HL-60/S4 (cell line): ENCODE data around the gene GPR65.

Experiments used
- in situ Hi-C: fragments of 300-500 bp; cut with MboI; formaldehyde crosslinking; loops from 2 replicates; pipeline ENCODE4 v1.14.3; 2022; ENCODE audit warnings: low sequenced_read_pairs

GPR65 gene, protein sequence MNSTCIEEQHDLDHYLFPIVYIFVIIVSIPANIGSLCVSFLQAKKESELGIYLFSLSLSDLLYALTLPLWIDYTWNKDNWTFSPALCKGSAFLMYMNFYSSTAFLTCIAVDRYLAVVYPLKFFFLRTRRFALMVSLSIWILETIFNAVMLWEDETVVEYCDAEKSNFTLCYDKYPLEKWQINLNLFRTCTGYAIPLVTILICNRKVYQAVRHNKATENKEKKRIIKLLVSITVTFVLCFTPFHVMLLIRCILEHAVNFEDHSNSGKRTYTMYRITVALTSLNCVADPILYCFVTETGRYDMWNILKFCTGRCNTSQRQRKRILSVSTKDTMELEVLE

DNA sequence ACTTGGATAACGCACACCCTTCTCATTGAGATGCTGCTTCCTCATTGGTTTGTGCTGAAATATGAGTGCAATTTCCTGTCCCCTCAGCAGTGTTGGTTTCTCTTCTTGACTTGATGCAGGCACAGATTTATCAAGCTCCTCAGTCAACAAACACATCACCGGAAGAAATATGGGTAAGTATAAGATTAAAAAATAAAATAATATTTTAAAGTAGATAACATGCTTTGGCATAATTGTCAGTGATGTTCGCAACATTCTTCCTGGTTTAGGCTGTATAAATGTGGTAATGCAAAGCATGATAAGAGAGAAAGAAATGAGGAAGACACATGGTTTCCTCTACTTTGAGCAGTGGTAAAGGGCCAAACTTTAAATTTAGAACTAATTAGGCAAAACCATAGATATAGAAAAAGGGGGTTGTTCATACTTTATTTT lies at the start of gene GPR65:
Gene GPR65 (plus strand): TSS at position 86 of the 432 bp plus-strand sequence. CDS start 5,713 bp downstream, outside the sequence.
- in situ Hi-C loops, result loop anchor here (25.0 kb wide), 1 partner anchor 157 kb away; no protein-coding TSS in a partner anchor

DNA sequence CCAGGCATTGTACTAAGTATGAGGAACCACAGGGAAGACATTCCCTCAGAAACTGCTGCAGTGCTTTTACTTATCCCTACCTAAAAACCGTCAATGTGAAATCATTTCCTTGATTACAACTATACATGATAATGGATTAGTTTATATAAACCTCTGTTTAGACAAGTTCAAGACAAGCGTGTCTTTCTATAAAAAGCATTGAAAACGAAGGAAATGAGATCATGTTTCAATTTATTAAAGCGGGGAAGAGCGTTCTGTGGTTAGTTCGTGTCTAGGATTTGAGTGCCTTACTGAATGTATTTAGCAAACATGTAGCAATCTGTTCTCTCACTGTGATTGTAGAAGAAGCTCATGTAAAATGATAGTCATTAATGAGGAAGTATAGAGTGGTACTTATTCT lies 49.4 kb upstream of the GPR65 start:
- in situ Hi-C loops, result no loop called here

DNA sequence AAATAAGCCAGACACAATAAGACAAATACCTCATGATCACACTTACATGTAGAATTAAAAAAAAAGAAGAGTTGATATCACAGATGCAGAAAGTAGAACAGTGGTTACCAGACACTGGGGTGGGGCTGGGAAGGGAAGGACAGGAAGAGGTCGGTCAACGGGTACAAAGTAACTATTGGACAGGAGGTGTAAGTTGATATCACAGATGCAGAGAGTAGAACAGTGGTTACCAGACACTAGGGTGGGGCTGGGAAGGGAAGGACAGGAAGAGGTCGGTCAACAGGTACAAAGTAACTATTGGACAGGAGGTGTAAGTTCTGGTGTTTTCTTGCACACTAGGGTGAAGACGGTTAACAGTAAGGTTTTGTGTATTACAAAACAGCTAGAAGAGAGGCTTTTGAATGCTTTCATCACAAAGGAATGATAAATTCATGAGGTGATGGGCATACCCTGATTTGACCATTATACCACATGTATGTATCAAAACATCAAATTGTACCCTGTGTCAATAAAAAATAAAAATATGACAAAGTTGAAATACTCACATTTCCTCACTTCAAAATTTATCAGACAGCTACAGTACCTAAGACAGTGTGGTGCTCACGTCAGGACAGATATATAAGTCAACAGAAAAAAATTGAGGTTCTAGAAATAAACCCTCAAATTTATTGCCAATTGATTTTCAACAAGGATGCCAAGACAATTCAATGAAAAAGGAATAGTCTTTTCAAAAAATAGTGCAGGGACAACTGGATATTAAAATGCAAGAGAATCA lies 44.7 kb upstream of the GPR65 start:
- in situ Hi-C loops, result no loop called here

DNA sequence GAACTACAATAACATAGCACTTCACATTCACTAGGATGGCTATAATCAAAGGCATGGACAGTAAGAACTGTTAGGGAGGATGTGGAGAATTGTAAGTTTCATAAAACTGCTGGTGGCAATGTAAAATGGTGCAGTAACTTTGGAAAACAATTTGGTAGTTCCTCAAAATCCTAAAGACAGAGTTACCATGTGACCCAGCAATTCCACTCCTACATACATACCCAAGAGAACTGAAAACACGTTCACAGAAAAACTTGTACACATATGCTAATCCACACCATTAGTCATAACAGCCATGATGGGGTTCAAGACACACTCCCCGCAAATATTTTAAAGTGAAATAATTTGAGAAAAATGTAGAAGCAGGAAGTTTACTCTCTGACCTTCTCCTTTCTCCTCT lies 43.7 kb upstream of the GPR65 start:
- in situ Hi-C loops, result no loop called here

DNA sequence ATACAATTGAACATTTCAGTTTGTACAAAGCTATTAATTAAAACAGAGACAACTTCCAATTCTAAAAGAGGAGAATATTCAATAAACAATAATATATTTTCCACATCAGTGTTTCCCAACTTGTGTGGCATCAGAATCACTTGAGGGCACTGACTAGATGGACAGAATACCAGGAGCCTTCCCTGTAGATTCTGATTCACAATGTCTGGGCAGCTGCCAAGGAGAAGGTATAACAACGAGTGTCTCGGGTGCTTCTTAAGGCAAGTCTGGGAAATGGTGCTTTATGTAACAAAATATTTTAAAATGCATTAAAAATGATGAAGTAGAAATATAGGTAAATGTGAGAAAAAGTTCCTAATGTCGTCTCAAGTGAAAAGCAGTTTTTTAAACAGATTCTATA lies 38.1 kb upstream of the GPR65 start:
- in situ Hi-C loops, result no loop called here

DNA sequence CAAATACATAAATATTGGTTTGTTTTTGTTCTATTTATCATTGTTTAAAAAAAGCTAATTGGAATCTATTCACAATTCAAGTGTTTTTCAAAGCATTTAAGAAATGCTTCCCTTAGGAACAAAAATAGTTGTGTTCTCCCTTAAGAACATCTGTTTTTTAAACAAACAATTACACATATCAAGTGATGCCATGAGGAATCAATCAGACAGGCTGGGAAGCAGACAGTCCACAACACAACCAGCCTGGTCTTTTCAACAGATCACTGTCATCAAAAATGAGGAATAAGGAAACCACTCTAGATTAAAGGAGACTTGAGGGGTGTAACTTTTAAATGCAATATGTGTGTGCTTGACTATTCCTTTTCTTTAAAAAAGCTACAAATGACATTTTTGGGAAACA lies 37.4 kb upstream of the GPR65 start:
- in situ Hi-C loops, result no loop called here

DNA sequence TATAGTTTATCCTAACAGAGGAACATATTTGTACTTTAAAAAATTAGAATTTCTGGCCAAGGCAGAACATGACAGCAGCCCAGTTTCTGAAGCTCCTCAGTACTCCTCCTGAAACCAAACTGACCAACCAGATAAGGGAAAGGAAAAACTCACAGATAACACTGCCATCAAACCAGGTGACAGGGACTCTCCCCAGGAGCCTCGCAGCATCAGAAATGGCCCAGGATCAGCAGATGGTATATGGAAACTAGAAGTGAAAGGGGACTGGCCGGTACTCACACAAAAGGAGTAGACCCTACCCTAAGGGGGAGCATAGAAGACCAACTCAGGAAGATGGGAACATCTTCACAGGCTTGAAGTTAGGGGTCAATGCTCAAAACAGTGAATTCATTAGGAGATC lies 33.9 kb upstream of the GPR65 start:
- in situ Hi-C loops, result no loop called here

DNA sequence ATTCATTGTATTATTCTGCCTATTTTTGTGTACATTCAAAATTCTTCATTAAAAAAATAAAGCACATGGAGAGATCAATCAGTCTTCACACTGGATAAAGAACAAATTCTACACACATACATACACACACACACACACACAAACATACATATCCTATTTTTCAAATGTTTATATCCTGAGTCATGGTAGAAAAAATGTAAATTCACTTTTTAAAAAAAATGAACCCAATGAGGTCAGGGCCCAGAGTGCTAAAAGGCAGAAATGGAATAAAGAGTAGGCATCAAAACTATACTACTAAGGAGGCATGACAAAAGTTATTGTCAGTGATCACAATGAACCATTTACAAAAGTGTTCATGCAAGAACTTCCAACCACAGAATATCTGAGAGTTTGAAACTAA lies 29.3 kb upstream of the GPR65 start:
- in situ Hi-C loops, result no loop called here

DNA sequence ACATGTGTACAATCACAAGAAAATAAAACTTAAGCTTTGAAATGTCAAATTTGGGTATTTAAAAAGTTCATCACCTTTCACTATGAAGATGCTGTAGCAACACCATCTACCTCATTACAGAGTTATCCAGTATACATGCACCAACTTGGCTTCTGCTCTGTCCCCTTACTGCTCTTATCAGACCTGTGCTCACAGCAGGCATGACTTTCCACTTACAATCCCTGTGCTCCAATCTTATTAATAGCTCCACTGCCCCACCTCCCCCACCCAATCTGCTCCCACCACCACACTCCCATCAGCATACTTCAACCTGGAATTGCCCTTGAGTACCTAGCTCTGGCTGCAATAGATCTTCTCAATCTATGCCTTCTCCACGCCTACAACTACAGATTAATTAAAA lies 25.2 kb upstream of the GPR65 start:
- in situ Hi-C loops, result no loop called here

DNA sequence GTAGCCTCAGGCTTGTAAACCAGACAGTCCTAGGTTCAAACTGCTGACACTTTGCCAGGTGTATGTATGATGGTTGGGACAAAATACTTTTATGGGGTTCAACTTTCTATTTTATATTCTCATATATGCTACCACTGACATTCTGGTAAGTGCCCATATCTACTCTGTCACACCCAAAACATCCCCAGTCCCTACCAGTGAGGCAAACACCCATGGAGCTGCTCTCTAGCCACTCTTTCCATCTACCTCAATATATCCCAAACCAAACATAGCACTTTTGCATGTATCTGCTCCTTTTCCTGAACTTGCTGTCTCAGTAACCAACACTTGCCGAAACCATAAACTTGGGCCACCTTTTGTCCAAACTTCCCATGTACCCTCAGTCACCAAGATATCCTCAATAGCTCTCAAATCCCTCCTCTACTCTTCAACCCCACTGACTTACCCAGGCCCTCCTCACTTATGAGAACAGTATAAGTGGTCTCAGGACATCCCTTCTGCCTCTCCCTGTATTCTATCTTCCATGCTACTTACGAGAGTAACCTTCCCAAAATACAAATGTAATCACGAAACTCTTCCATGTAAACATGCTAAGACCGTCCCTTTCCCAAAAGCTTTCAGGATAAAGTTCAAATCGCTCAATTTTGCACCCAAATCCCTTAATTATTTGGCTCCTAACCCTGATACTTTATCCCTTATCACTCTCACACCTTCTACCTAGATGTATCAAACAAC lies 15.5 kb upstream of the GPR65 start:
- in situ Hi-C loops, result no loop called here

DNA sequence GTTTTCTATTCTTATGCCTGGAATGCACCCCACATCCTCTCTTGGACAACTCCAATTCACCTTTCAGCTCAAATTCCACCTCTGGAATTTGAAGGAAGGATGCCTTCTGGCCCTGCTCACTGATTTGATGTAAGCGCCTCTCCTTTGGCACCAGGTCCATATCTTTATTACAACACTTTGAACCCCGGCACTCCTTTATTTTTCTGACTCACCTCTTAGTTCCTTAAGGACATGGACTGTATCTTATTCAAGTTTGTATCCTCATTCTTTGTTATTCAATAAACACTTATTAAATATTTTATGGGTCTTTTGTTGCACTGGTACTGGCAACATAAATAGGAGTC lies 15.0 kb upstream of the GPR65 start:
- in situ Hi-C loops, result no loop called here

DNA sequence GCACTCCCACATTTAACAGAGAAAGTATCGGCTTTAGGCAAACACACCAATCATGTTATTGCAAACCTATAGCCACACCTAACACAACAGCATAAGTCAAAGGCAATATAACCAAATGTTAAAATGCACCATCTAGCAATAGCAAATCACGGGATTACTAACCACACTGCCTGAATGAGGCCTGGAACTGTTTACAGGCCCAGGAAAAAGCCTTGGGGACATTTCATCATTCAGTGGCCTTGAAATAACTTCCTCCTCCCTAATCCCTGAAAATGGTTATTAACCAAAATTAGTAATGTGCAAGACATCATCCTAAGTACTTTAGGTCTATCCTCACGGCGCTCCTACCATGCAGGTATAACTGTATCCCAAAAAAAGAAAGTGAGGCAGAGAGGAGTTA lies 14.3 kb upstream of the GPR65 start:
- in situ Hi-C loops, result no loop called here

DNA sequence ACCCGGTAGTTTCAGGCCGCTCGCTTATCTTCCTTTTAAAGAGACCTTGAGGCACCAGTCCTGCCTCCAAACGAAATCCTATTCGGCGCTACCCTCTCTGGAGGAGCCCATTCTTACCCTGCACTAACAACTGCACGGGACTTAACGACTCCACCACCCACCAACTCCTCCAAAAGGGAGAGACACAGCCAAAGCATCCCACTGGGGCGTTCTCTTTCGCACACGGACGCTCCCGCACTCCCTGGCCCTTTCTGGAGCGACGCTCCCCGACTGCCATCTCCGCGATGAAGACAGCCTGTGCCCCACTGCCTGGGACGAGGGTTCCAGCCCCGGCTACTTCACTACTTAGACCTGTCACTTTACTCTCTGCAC lies 12.6 kb upstream of the GPR65 start:
- in situ Hi-C loops, result no loop called here

DNA sequence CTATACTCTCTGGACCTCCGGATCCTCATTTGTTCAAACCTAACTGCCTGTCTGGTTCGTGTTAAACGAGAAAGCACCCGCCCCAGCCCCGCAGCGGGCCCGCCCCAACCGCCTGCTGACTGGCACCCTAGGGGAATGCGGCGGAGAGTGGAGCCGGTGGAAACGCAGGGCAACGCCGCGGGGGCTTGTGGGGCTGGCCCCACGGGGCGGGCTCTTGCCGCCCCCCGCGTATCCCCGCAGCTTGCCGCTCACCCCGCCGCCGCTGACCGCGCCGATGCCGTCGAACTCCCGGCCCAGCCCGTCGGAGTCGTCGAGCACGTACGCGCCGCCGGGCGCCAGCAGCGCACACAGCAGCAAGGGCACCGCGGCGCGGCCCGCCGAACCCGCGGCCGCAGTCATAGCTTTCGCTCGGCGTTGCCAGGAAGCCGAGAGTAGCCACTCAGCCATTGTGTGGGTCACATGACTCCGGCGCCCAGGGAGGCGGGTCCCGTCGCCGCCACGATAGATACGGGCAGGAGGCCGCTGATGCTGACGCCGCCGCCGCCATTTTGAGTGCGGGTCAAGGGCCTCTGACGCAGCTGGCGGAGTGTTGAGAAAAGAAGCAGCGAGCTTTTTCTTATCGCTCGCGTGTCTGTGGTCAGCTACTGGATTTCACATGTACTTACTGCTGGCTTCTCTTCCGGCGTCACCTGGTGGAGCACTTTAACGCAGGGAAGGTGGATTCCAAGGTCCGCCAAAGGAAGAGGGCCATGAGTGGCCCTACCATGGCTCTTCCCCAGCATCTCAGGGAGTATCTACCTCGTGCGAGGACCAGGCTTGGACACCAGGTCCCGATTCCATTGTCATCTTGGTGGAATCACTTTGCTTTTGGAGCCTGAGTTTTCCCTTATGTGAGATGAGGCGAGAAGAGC lies 12.0 kb upstream of the GPR65 start, which contains the start of gene GALC:
Gene GALC (minus strand): TSS at position 465 of the 911 bp plus-strand sequence. CDS start 18 bp downstream, at position 447.
- in situ Hi-C loops, result no loop called here

DNA sequence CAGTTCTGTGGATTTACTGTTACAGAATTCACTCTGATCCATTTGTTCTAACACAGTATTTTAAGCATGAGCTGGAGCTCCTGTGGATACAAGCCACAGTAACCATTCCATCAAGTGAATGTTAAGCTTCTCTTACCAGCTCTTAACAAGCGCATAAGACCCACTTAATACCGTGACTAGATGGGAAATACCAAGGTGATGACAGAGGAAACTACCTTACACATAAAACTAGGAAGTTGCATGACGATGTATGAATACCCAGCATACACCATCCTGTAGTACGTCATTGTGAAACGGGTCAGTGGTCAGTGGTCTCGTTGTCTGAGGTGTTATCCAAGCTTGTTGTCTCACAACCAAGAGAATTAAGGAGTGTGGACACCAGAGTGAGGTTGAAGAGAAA lies 10.0 kb upstream of the GPR65 start:
- in situ Hi-C loops, result no loop called here

DNA sequence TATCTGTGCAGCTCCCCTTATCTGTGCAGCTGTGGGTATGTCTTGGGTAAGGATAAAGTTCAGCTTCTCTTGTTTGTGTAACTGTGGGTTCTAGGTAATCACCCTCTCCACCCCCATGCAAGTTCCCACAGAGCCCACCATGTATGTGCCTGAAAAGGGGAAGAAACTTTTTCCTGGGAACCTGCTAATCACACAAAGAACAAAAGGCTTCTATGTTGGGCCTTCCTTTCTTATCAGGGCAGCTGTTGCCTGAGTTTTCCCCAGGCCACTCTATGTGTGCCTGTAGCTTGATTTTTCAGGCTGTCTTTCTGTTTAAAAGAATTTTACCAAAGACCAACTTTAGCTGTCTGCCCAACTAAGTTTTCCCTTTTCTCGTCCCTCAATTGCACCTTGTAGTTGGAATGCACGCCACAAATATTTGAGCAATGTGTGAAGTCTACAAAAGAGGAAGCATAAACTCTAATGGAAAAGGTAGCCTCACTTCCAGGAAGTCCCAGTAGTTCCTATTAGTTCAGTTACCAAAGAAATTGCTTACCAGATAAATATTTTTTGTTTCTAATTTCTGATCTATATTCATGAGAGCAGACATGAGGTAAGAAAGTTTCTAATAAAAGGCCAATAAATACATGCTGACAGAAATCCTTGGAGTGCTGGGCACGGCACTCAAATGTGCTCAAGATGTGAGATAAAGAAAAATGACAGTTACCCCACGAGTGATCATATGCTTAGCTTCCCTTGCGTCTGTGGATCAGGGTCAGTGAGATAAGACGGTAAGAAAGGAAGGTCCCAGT lies 9.2 kb upstream of the GPR65 start:
- in situ Hi-C loops, result no loop called here

DNA sequence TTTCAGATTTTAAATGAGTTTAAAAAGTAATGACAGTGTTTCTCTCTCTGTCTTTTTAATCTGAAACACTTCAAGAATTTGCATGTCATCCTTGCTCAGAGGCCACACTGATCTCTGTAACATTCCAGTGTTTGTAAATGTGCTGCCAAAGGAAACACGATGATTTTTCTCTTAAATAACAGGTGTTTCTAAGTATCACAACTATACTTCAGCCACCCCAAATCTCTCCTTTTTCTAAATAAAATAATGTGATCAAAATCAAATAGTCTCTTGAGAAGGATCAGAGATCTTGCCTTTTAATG lies 8.7 kb upstream of the GPR65 start:
- in situ Hi-C loops, result no loop called here

DNA sequence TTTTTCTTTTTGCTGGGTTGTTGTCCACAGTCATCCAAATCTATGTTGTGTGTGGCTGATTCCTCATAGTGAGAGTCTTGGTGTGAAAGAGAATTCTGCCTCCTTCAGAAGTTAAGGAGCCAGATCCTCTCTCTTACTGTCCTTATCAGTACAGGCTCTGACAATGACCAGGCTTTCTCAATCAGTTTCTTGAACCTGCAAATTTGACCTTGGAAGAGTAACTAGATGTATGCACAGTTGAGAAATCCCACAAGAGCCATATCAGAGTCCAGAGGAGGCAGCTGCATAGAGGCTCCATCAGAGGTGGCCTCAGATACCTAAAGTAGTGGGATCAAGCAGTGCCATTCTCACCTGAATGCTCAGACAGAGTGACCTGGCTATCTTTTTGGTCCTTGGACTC lies 6.5 kb upstream of the GPR65 start:
- in situ Hi-C loops, result no loop called here

DNA sequence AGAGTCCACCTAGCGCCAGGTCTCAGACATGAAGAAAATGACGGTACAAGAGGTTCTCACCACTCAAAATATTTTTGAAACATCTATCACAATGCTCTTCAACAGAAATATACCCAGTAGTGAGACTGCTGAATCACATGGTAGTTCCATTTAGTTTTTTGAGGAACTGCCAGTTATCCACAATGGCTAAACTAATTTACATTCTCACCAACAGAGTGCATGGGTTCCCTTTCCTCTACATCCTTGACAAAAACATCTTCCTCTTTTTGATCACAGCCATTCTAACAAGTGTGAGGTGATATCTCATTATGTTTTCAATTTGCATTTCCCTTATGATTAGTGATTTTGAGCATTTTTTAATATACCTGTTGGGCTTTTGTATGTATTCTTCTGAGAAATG lies 5.7 kb upstream of the GPR65 start:
- in situ Hi-C loops, result no loop called here
